ENCODE results near the gene TOMM34.

DNA sequence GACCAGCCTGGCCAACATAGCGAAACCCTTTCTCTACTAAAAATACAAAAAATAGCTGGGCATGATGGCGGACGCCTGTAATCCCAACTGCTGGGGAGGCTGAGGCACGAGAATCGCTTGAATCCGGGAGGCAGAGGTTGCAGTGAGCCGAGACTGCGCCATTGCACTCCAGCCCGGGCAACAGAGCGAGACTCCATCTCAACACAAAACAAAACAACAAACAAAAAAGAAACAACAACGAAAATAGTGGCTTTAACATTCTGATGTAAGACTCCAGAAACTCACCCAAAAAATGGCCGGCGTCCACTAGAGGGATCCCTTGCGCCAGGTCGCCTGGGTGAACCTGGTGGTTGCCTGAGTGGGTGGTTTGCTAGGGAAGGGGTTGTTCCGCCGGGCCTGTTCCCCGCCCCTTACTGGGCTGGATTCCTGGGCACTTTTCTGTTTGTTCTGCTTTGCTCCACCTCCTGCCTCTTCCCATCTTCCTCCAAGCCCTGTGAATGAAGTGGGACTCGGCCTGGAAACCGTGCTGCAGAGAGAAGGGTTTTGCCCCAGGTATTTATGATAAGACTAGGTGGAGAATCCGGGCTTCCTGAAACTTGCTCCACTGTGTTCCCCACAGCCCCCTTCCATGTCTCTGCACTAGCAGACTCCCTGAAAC lies 48.8 kb downstream of the TOMM34 start:
- TF ChIP-seq TCF12 (IDR thresholded peaks at IDR 0.05) (no peak), GABPA (IDR thresholded peaks at IDR 0.05; ENCODE audit: low read depth) (no peak), EP300 (IDR thresholded peaks at IDR 0.05; ENCODE audit: borderline replicate concordance in 1 of 2, low read depth in 1 of 2, low read length in 1 of 2) (no peak), RAD21 (IDR thresholded peaks at IDR 0.05; ENCODE audit: low read length) (peak; percentile 43), YY1 (IDR thresholded peaks at IDR 0.05; ENCODE audit: low read depth) (no peak), POLR2AphosphoS5 (IDR thresholded peaks at IDR 0.05; ENCODE audit: low read depth, low read length) (no peak), FOXM1 (IDR thresholded peaks at IDR 0.05; ENCODE audit: low read depth) (no peak)
- TF ChIP-seq, protein P1, sequence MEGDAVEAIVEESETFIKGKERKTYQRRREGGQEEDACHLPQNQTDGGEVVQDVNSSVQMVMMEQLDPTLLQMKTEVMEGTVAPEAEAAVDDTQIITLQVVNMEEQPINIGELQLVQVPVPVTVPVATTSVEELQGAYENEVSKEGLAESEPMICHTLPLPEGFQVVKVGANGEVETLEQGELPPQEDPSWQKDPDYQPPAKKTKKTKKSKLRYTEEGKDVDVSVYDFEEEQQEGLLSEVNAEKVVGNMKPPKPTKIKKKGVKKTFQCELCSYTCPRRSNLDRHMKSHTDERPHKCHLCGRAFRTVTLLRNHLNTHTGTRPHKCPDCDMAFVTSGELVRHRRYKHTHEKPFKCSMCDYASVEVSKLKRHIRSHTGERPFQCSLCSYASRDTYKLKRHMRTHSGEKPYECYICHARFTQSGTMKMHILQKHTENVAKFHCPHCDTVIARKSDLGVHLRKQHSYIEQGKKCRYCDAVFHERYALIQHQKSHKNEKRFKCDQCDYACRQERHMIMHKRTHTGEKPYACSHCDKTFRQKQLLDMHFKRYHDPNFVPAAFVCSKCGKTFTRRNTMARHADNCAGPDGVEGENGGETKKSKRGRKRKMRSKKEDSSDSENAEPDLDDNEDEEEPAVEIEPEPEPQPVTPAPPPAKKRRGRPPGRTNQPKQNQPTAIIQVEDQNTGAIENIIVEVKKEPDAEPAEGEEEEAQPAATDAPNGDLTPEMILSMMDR (IDR thresholded peaks at IDR 0.05), result peak; percentile 56
- TF ChIP-seq, protein P2, sequence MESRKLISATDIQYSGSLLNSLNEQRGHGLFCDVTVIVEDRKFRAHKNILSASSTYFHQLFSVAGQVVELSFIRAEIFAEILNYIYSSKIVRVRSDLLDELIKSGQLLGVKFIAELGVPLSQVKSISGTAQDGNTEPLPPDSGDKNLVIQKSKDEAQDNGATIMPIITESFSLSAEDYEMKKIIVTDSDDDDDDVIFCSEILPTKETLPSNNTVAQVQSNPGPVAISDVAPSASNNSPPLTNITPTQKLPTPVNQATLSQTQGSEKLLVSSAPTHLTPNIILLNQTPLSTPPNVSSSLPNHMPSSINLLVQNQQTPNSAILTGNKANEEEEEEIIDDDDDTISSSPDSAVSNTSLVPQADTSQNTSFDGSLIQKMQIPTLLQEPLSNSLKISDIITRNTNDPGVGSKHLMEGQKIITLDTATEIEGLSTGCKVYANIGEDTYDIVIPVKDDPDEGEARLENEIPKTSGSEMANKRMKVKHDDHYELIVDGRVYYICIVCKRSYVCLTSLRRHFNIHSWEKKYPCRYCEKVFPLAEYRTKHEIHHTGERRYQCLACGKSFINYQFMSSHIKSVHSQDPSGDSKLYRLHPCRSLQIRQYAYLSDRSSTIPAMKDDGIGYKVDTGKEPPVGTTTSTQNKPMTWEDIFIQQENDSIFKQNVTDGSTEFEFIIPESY (IDR thresholded peaks at IDR 0.05; ENCODE audit: borderline replicate concordance, low read depth), result no peak
- TF ChIP-seq, protein P3, sequence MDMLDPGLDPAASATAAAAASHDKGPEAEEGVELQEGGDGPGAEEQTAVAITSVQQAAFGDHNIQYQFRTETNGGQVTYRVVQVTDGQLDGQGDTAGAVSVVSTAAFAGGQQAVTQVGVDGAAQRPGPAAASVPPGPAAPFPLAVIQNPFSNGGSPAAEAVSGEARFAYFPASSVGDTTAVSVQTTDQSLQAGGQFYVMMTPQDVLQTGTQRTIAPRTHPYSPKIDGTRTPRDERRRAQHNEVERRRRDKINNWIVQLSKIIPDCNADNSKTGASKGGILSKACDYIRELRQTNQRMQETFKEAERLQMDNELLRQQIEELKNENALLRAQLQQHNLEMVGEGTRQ (IDR thresholded peaks at IDR 0.05; ENCODE audit: borderline replicate concordance, low read depth, low read length), result no peak

Measured in SK-N-SH (cell line).